Sigmoid colon (tissue), 7 donors: ENCODE data around the gene CD300H. TPM values are rescaled to one million over a fixed set of nuclear protein-coding genes. Genes with fewer than 3 reads are reported as not detected.

Source experiments
- DNase-seq: peaks from one replicate; pipeline ENCODE4 v3.0.0-alpha.2; 2019
- H3K27ac ChIP-seq, 4 donors: fragments of 200-600 bp; sonication (generic); one replicate each; pipeline ENCODE4 v1.5.1; 2016 to 2019; ENCODE audit warnings: mild to moderate bottlenecking in 1 of 4
- H3K27me3 ChIP-seq, 3 donors: fragments of 200-600 bp; sonication (generic); one replicate each; pipeline ENCODE4 v1.5.1; 2019; ENCODE audit warnings: mild to moderate bottlenecking in 1 of 3
- H3K36me3 ChIP-seq, 4 donors: fragments of 200-600 bp; sonication (generic); one replicate each; pipeline ENCODE4 v1.5.1; 2016 to 2019
- H3K4me1 ChIP-seq, 4 donors: fragments of 200-600 bp; sonication (generic); one replicate each; pipeline ENCODE4 v1.5.1; 2017 to 2019
- H3K4me3 ChIP-seq, 4 donors: fragments of 200-600 bp; sonication (generic); one replicate each; pipeline ENCODE4 v1.5.1; 2017 to 2019; ENCODE audit warnings: mild to moderate bottlenecking in 2 of 4, moderate library complexity in 1 of 4
- H3K9me3 ChIP-seq, 4 donors: fragments of 200-600 bp in 3 of 4; sonication (generic) in 3 of 4; one replicate each; pipeline versions ENCODE4 v1.5.1 to v1.6.1; 2013 to 2019
- CTCF ChIP-seq, 4 experiments: fragments of 450-650 bp in 3 of 4; fragments of 200-600 bp in 1 of 4; IDR thresholded peaks; one replicate each; pipeline ENCODE4 v1.5.1; 2016 to 2019; ENCODE audit warnings: antibody characterized with exemption in 4 of 4, mild to moderate bottlenecking in 3 of 4, moderate library complexity in 2 of 4
- EP300 ChIP-seq, 4 donors: sonication (generic); formaldehyde crosslinking; IDR thresholded peaks; one replicate each; pipeline ENCODE4 v1.6.1; 2017; ENCODE audit warnings: antibody characterized with exemption in 4 of 4
- POLR2A ChIP-seq, 2 donors: fragments of 450-650 bp; IDR thresholded peaks; one replicate each; pipeline ENCODE4 v1.6.1; 2016; ENCODE audit warnings: antibody characterized with exemption in 2 of 2, mild to moderate bottlenecking in 2 of 2, moderate library complexity in 2 of 2
- POLR2AphosphoS5 ChIP-seq, 4 donors: sonication (generic); formaldehyde crosslinking; IDR thresholded peaks; one replicate each; pipeline ENCODE4 v1.6.1; 2017; ENCODE audit warnings: antibody characterized with exemption in 4 of 4
- WGBS, 2 donors: extraction: QIAGEN DNeasy Blood & Tissue Kit; methylation state at CpG; one replicate each; pipeline ENCODE4 v1.1.7; 2013; 5-methylcytosine and 5-hydroxymethylcytosine counted together
- intact Hi-C: fragments of 100-400 bp; cut with DNase I; formaldehyde crosslinking; loops from one replicate; pipeline ENCODE4 v1.15.1; 2023
- polyA plus RNA-seq, 3 donors: library from polyadenylated mRNA; stranded (reverse); fragments of 200-250 nt; gene quantifications; one replicate each; pipeline ENCODE4 v1.2.3, GENCODE V29; 2013
- total RNA-seq, 4 donors: library from RNA; depleted of rRNA; stranded (reverse); fragments of >200 nt; gene quantifications; one replicate each; pipeline ENCODE4 v1.1.0, GENCODE V29; 2016
- donor health status: healthy with polysubstance abuse.
- donor health status: Bipolar disorder and iron deficiency.
- donor health status: healthy.

The CD300H gene
- total and polyA plus RNA-seq, 7 donors = 0.20 TPM; not detected in 6

DNA sequence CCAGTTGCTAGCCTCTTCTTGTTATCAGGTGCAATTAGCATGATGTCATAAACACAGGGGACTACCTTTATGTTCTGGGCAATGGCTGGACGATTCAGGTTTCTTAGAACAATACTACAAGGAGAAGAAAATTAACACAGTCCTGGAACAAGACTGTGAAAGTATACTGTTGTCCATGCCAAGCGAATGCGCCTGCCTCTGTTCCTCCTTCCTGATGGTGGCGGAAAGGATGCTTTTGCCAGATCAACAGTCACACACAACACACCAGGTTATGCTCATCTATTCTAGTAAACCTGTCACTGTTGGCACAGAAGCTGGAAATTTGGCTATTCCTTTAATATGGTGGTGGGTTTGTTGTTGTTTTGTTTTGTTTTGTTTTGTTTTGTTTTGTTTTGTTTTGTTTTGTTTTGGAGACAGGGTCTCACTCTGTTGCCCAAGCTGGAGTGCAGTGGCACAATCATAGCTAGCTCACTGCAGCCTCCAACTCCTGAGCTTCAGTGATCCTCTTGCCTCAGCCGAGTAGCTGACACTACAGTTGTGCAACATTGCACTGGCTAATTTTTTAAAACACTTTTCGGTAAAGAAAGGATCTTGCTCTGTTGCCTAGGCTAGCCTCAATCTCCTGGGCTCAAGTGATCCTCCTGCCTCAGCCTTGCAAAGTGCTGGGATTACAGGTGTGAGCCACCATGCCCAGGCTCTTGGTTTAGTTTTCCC is 27.9 kb upstream of the CD300H start:
- Histone ChIP-seq H3K4me3 (no peak overlapping the region), H3K27me3 (no peaks in the 10 kb centered on the region), H3K4me1 (no peaks in the 10 kb centered on the region), H3K27ac (no peak overlapping the region), H3K36me3 (no peaks in the 10 kb centered on the region), H3K9me3 (no peaks in the 10 kb centered on the region)
- DNase-seq = no peak
- intact Hi-C loops = no loop called here
- WGBS, 2 donors = 64 to 73% methylated on average over 6 of the region's 6 CpGs
- TF ChIP-seq POLR2AphosphoS5 (IDR thresholded peaks at IDR 0.05) = no peak
- no peak for TF ChIP-seq POLR2A (IDR thresholded peaks at IDR 0.05)
- no peak for TF ChIP-seq EP300 (IDR thresholded peaks at IDR 0.05)
- no peak for TF ChIP-seq CTCF (IDR thresholded peaks at IDR 0.05)

GRCh38 chr17:74592087-74592990 is 25.0 kb upstream of the CD300H start, which contains the start of gene CD300LD:
Gene CD300LD, minus strand, starts transcription at chr17:74592283. Its CDS starts 81 bp downstream, at chr17:74592202.
- Histone ChIP-seq H3K36me3 (no peaks in the 10 kb centered on the region), H3K4me3 (no peak within 1 kb of the TSS), H3K4me1 (no peaks in the 10 kb centered on the region), H3K27me3 (no peaks in the 10 kb centered on the region), H3K27ac (no peak within 1 kb of the TSS), H3K9me3 (no peaks in the 10 kb centered on the region)
- intact Hi-C loops = no loop called here
- no peak for DNase-seq
- 75 to 80% methylated on average over 14 of the region's 14 CpGs for WGBS, 2 donors
- no peak for TF ChIP-seq POLR2AphosphoS5 (IDR thresholded peaks at IDR 0.05)
- no peak for TF ChIP-seq CTCF (IDR thresholded peaks at IDR 0.05)
- no peak for TF ChIP-seq POLR2A (IDR thresholded peaks at IDR 0.05)
- TF ChIP-seq EP300 (IDR thresholded peaks at IDR 0.05) = no peak

GRCh38 chr17:74591503-74591902 is 24.2 kb upstream of the CD300H start:
- no peaks in the 10 kb centered on the region for H3K36me3 ChIP-seq
- H3K9me3 ChIP-seq = no peaks in the 10 kb centered on the region
- no peaks in the 10 kb centered on the region for H3K27me3 ChIP-seq
- H3K4me3 ChIP-seq = no peak overlapping the region
- intact Hi-C loops = no loop called here
- TF ChIP-seq CTCF (IDR thresholded peaks at IDR 0.05) (no peak), POLR2AphosphoS5 (IDR thresholded peaks at IDR 0.05) (no peak), EP300 (IDR thresholded peaks at IDR 0.05) (no peak), POLR2A (IDR thresholded peaks at IDR 0.05) (no peak)
- DNase-seq = no peak
- no peak overlapping the region for H3K27ac ChIP-seq
- H3K4me1 ChIP-seq = peaks cover 0 to under 1% (median 0%) of the 10 kb centered on the region in 4 donors
- 79 to 90% methylated on average over 1 of the region's 1 CpG for WGBS, 2 donors

DNA sequence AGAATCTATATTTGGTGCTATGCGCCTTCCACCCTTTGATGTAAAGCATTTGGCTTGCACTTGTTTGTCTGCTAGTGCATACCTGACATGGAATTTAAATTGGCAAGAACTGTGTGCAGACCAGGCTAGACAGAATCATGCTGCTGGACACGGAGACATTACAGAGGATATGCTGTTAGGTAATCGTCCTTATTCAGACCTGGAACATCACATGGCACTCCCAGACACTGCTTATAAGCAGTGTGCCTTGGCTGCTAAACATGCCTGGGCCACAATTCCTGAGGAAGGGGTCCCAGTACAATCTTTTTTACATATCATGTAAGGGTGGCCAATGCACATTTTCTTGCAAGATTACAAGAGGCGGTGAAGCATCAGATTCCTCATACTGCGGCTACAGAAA is 18.4 kb upstream of the CD300H start:
- no peaks in the 10 kb centered on the region for H3K36me3 ChIP-seq
- TF ChIP-seq EP300 (IDR thresholded peaks at IDR 0.05) (no peak), POLR2AphosphoS5 (IDR thresholded peaks at IDR 0.05) (peak in 2 of 4 donors; percentile 35 to 43)
- peak overlapping the region in 2 of 4 donors; percentile 34 to 41 for H3K27ac ChIP-seq
- H3K9me3 ChIP-seq = no peaks in the 10 kb centered on the region
- intact Hi-C loops = no loop called here
- peaks cover 0 to 9% (median 3%) of the 10 kb centered on the region in 4 donors for H3K4me1 ChIP-seq
- H3K4me3 ChIP-seq = no peak overlapping the region
- H3K27me3 ChIP-seq = no peaks in the 10 kb centered on the region
- 87 to 89% methylated on average over 5 of the region's 5 CpGs for WGBS, 2 donors
- no peak for DNase-seq
